SHP77 (cell line): ENCODE measurements around the gene COQ5.

Experiments used
- DNase-seq, 2 experiments: peaks; one replicate each; lab custom pipeline; 2025; lab: John Stamatoyannopoulos, UW

The COQ5 gene

GRCh38 chr12:120453977-120454376 is 75.0 kb downstream of the COQ5 start:
- DNase-seq: peak; percentile 39 to 40
